Activated T-cell treated with anti-CD3 and anti-CD28 coated beads, Interleukin-2, amount 50 U/mL, for 72 hours (primary cell): ENCODE data around the gene AKAP13. TPM values are rescaled to one million over a fixed set of nuclear protein-coding genes. Genes with fewer than 3 reads are reported as not detected.
A peak's percentile ranks its signal among the peaks of the same experiment; 100 is the strongest.
"Not testable (repeated sequence)": the region's sequence is repeated elsewhere in the genome, so short reads cannot be mapped to it uniquely, and the experiment has no call there.

Experiments
- ATAC-seq, 2 donors: fragments of 150-1000 bp; cut with Tn5 transposase; replicated peaks in 1 of 2; 2 replicates each; pipeline ENCODE4 v1.10.0; 2021; ENCODE audit warnings: moderate library complexity in 2 of 2, mild to moderate bottlenecking in 1 of 2
- DNase-seq, 2 donors: peaks; one replicate each; pipeline ENCODE4 v3.0.0; 2021 to 2022; ENCODE audit warnings: mixed read lengths in 1 of 2
- H3K27ac Mint-ChIP-seq: one replicate; pipeline ENCODE4 v1.8.0; 2022; ENCODE audit warnings: mild to moderate bottlenecking, moderate library complexity, mixed read lengths
- H3K27me3 Mint-ChIP-seq: one replicate; pipeline ENCODE4 v1.8.0; 2022; ENCODE audit warnings: low read depth, mixed read lengths
- H3K36me3 Mint-ChIP-seq, 2 donors: one replicate each; pipeline ENCODE4 v1.8.0; 2022; ENCODE audit warnings: mixed read lengths in 2 of 2, mild to moderate bottlenecking in 1 of 2; ENCODE audit not compliant: insufficient read depth in 2 of 2
- H3K4me1 Mint-ChIP-seq: one replicate; pipeline ENCODE4 v1.8.0; 2022; ENCODE audit warnings: low read depth, mixed read lengths
- H3K4me3 Mint-ChIP-seq, 2 donors: one replicate each; pipeline ENCODE4 v1.8.0; 2022; ENCODE audit warnings: mild to moderate bottlenecking in 2 of 2, mixed read lengths in 2 of 2, moderate library complexity in 2 of 2
- H3K9me3 Mint-ChIP-seq, 2 donors: one replicate each; pipeline ENCODE4 v1.8.0; 2022; ENCODE audit warnings: mixed read lengths in 2 of 2
- total RNA-seq, 2 donors: library from RNA; stranded (reverse); gene quantifications; one replicate each; pipeline ENCODE4 v1.2.3, GENCODE V29; 2022

The AKAP13 gene
- total RNA-seq, 2 donors from 2014 or later, result 134 to 185 TPM

- H3K27ac Mint-ChIP-seq, result no peak overlapping the region
- H3K4me3 Mint-ChIP-seq, result no peak overlapping the region
- ATAC-seq (no peak), DNase-seq (no peak)
- H3K36me3 Mint-ChIP-seq, result peaks cover 9 to 31% of the 10 kb centered on the region in 2 donors
- H3K4me1 Mint-ChIP-seq, result peaks cover 6% of the 10 kb centered on the region
- no peaks in the 10 kb centered on the region for H3K9me3 Mint-ChIP-seq
- H3K27me3 Mint-ChIP-seq, result no peaks in the 10 kb centered on the region
These were observed 278.4 kb downstream of the AKAP13 start for GRCh38 chr15:85658816-85659215.

GRCh38 chr15:85661859-85662258, 281.5 kb downstream of the AKAP13 start:
- Mint-ChIP-seq H3K36me3 (peaks cover 17 to 47% of the 10 kb centered on the region in 2 donors), H3K4me3 (no peak overlapping the region), H3K4me1 (peaks cover 6% of the 10 kb centered on the region), H3K27ac (no peak overlapping the region), H3K9me3 (no peaks in the 10 kb centered on the region), H3K27me3 (no peaks in the 10 kb centered on the region)
- DNase-seq, result no peak
- no peak for ATAC-seq

GRCh38 chr15:85665677-85666076, 285.3 kb downstream of the AKAP13 start:
- not testable (repeated sequence) for H3K4me3 Mint-ChIP-seq, H3K27me3 Mint-ChIP-seq, ATAC-seq, H3K9me3 Mint-ChIP-seq, DNase-seq
- Mint-ChIP-seq H3K36me3 (peaks cover 17 to 62% of the 10 kb centered on the region in 2 donors), H3K4me1 (peaks cover 25% of the 10 kb centered on the region), H3K27ac (peak overlapping the region; percentile 69)

- peaks cover 17 to 56% of the 10 kb centered on the region in 2 donors for H3K36me3 Mint-ChIP-seq
- peak; percentile 95 to 96 for ATAC-seq
- no peaks in the 10 kb centered on the region for H3K27me3 Mint-ChIP-seq
These were observed 287.4 kb downstream of the AKAP13 start for GRCh38 chr15:85667491-85668424.

GRCh38 chr15:85671156-85671555, 290.8 kb downstream of the AKAP13 start:
- peaks cover 50% of the 10 kb centered on the region for H3K4me1 Mint-ChIP-seq
- H3K4me3 Mint-ChIP-seq, result no peak overlapping the region
- H3K36me3 Mint-ChIP-seq, result peaks cover 12 to 42% of the 10 kb centered on the region in 2 donors
- DNase-seq (no peak), ATAC-seq (no peak)
- no peaks in the 10 kb centered on the region for H3K27me3 Mint-ChIP-seq
- no peaks in the 10 kb centered on the region for H3K9me3 Mint-ChIP-seq
- H3K27ac Mint-ChIP-seq, result peak overlapping the region; percentile 92

More at GRCh38 chr15:85667491-85668424, 287.4 kb downstream of the AKAP13 start:
- Mint-ChIP-seq H3K4me3 (peak overlapping the region; percentile 46 to 53), H3K27ac (peak overlapping the region; percentile 100), H3K4me1 (peaks cover 33% of the 10 kb centered on the region), H3K9me3 (no peaks in the 10 kb centered on the region)
- DNase-seq, result peak; percentile 63 to 64

- ATAC-seq, result no peak
- Mint-ChIP-seq H3K27me3 (no peaks in the 10 kb centered on the region), H3K36me3 (peaks cover 11 to 35% of the 10 kb centered on the region in 2 donors), H3K4me1 (peaks cover 42% of the 10 kb centered on the region), H3K27ac (peak overlapping the region; percentile 92), H3K9me3 (no peaks in the 10 kb centered on the region), H3K4me3 (peak overlapping the region in 1 of 2 donors; percentile 29)
- no peak for DNase-seq
These were observed 292.1 kb downstream of the AKAP13 start for GRCh38 chr15:85672332-85673084.

- H3K9me3 Mint-ChIP-seq, result no peaks in the 10 kb centered on the region
- no peak overlapping the region for H3K4me3 Mint-ChIP-seq
- peak overlapping the region; percentile 92 for H3K27ac Mint-ChIP-seq
- peaks cover 5 to 30% of the 10 kb centered on the region in 2 donors for H3K36me3 Mint-ChIP-seq
- H3K27me3 Mint-ChIP-seq, result no peaks in the 10 kb centered on the region
- H3K4me1 Mint-ChIP-seq, result peaks cover 34% of the 10 kb centered on the region
- ATAC-seq, result no peak
- DNase-seq, result no peak
These were observed 292.9 kb downstream of the AKAP13 start for GRCh38 chr15:85673326-85673725.

GRCh38 chr15:85676342-85677098, 296.1 kb downstream of the AKAP13 start:
- H3K9me3 Mint-ChIP-seq, result no peaks in the 10 kb centered on the region
- no peak overlapping the region for H3K4me3 Mint-ChIP-seq
- H3K27ac Mint-ChIP-seq, result peak overlapping the region; percentile 81
- no peak for DNase-seq
- H3K27me3 Mint-ChIP-seq, result no peaks in the 10 kb centered on the region
- peak in 1 of 2 donors; percentile 36 for ATAC-seq
- peaks cover 5 to 12% of the 10 kb centered on the region in 2 donors for H3K36me3 Mint-ChIP-seq
- H3K4me1 Mint-ChIP-seq, result peaks cover 30% of the 10 kb centered on the region

- Mint-ChIP-seq H3K4me3 (no peak overlapping the region), H3K36me3 (peaks cover 5 to 22% of the 10 kb centered on the region in 2 donors), H3K27ac (peak overlapping the region; percentile 46), H3K27me3 (no peaks in the 10 kb centered on the region), H3K9me3 (no peaks in the 10 kb centered on the region), H3K4me1 (peaks cover 17% of the 10 kb centered on the region)
- ATAC-seq (no peak), DNase-seq (no peak)
These were observed 298.8 kb downstream of the AKAP13 start for GRCh38 chr15:85679231-85679630.

GRCh38 chr15:85681386-85681785, 301.0 kb downstream of the AKAP13 start:
- Mint-ChIP-seq H3K4me3 (no peak overlapping the region), H3K27me3 (no peaks in the 10 kb centered on the region), H3K27ac (peak overlapping the region; percentile 1), H3K4me1 (peaks cover 7% of the 10 kb centered on the region), H3K9me3 (no peaks in the 10 kb centered on the region), H3K36me3 (peaks cover 4 to 19% of the 10 kb centered on the region in 2 donors)
- ATAC-seq (no peak), DNase-seq (no peak)

- DNase-seq (no peak), ATAC-seq (no peak)
- Mint-ChIP-seq H3K4me3 (no peak overlapping the region), H3K4me1 (peaks cover 30% of the 10 kb centered on the region), H3K9me3 (no peaks in the 10 kb centered on the region), H3K36me3 (peaks cover 3 to 21% of the 10 kb centered on the region in 2 donors), H3K27ac (peak overlapping the region; percentile 79), H3K27me3 (no peaks in the 10 kb centered on the region)
These were observed 303.8 kb downstream of the AKAP13 start for GRCh38 chr15:85684174-85684710.

- H3K27ac Mint-ChIP-seq, result peak overlapping the region; percentile 59
These were observed 305.0 kb downstream of the AKAP13 start for GRCh38 chr15:85685356-85685755.

More at GRCh38 chr15:85685356-85685755, 305.0 kb downstream of the AKAP13 start:
- no peaks in the 10 kb centered on the region for H3K9me3 Mint-ChIP-seq
- H3K4me3 Mint-ChIP-seq, result no peak overlapping the region
- H3K4me1 Mint-ChIP-seq, result peaks cover 39% of the 10 kb centered on the region
- peaks cover 3 to 21% of the 10 kb centered on the region in 2 donors for H3K36me3 Mint-ChIP-seq
- no peaks in the 10 kb centered on the region for H3K27me3 Mint-ChIP-seq
- DNase-seq (no peak), ATAC-seq (no peak)
